Loucy (cell line): ENCODE data around the gene C9orf78.

ENCODE experiments used
- H2AFZ ChIP-seq: fragments of 200-600 bp; sonication (generic); 2 replicates; pipeline ENCODE4 v1.6.0; 2016; ENCODE audit warnings: antibody characterized with exemption, mild to moderate bottlenecking, low read length, moderate library complexity
- H3F3A ChIP-seq: fragments of 200-600 bp; 2 replicates; pipeline ENCODE4 v1.6.0; 2016; ENCODE audit warnings: antibody characterized with exemption, low read depth, mild to moderate bottlenecking
- H3K27me3 ChIP-seq: fragments of 200-600 bp; sonication (generic); 2 replicates; pipeline ENCODE4 v1.6.1; 2014; ENCODE audit warnings: low read length, mild to moderate bottlenecking; ENCODE audit not compliant: insufficient read depth, poor library complexity, severe bottlenecking
- H3K36me3 ChIP-seq: fragments of 200-600 bp; sonication (generic); 2 replicates; pipeline ENCODE4 v1.6.1; 2016; ENCODE audit warnings: low read length; ENCODE audit not compliant: insufficient read depth
- H3K4me1 ChIP-seq: fragments of 200-600 bp; sonication (generic); 2 replicates; pipeline ENCODE4 v1.5.1; 2014; ENCODE audit warnings: low read length, mild to moderate bottlenecking; ENCODE audit not compliant: insufficient read depth, poor library complexity, severe bottlenecking
- H3K4me2 ChIP-seq: fragments of 200-600 bp; sonication (generic); 2 replicates; pipeline ENCODE4 v1.6.0; 2014; ENCODE audit warnings: antibody characterized with exemption, low read length, low read depth, mild to moderate bottlenecking; ENCODE audit not compliant: poor library complexity, severe bottlenecking
- H3K4me3 ChIP-seq: fragments of 200-600 bp; sonication (generic); 2 replicates; pipeline ENCODE4 v1.5.1; 2014; ENCODE audit warnings: low read length, mild to moderate bottlenecking, mixed read lengths; ENCODE audit not compliant: poor library complexity, severe bottlenecking
- H3K79me2 ChIP-seq: fragments of 200-600 bp; sonication (generic); 2 replicates; pipeline ENCODE4 v1.6.1; 2014; ENCODE audit warnings: low read length; ENCODE audit not compliant: insufficient read depth
- H3K9ac ChIP-seq: fragments of 200-600 bp; sonication (generic); 2 replicates; pipeline ENCODE4 v1.6.0; 2014; ENCODE audit warnings: mild to moderate bottlenecking, low read depth, low read length, moderate library complexity; ENCODE audit not compliant: poor library complexity, severe bottlenecking
- H3K9me2 ChIP-seq: fragments of 200-600 bp; sonication (generic); replicated peaks from 2 replicates; pipeline ENCODE4 v1.6.1; 2016; ENCODE audit warnings: low read depth, low read length, mixed read lengths
- H3K9me3 ChIP-seq: fragments of 200-600 bp; sonication (generic); 2 replicates; pipeline ENCODE4 v1.6.1; 2014; ENCODE audit warnings: mild to moderate bottlenecking, antibody characterized with exemption, low read length, low read depth; ENCODE audit not compliant: insufficient read depth
- H4K20me1 ChIP-seq: fragments of 200-600 bp; sonication (generic); 2 replicates; pipeline ENCODE4 v1.6.0; 2014; ENCODE audit warnings: antibody characterized with exemption, low read length, mild to moderate bottlenecking; ENCODE audit not compliant: insufficient read depth, poor library complexity, severe bottlenecking
- EZH2phosphoT487 ChIP-seq: fragments of 200-600 bp; IDR thresholded peaks from 2 replicates; pipeline ENCODE4 v1.6.1; 2018; ENCODE audit warnings: antibody characterized with exemption, mild to moderate bottlenecking, moderate library complexity, borderline replicate concordance
- TF ChIP-seq, protein P1 (sequence below): fragments of 200-600 bp; sonication (generic); conservative IDR thresholded peaks from 2 replicates; pipeline ENCODE4 v1.5.1; 2014; ENCODE audit warnings: mild to moderate bottlenecking, antibody characterized with exemption, low read length

The C9orf78 gene

GRCh38 chr9:129838707-129839259 lies 3.7 kb upstream of the C9orf78 start:
- Histone ChIP-seq H3K4me2 (peak overlapping the region; percentile 79), H3K4me1 (peaks cover 33% of the 10 kb centered on the region), H3K9me2 (no peaks in the 10 kb centered on the region), H4K20me1 (peaks cover 6% of the 10 kb centered on the region), H3K9me3 (no peaks in the 10 kb centered on the region), H3F3A (no peaks in the 10 kb centered on the region), H2AFZ (no peak overlapping the region), H3K36me3 (no peaks in the 10 kb centered on the region), H3K9ac (peak overlapping the region; percentile 90), H3K27me3 (no peaks in the 10 kb centered on the region), H3K79me2 (peaks cover 63% of the 10 kb centered on the region), H3K4me3 (peak overlapping the region; percentile 39)
- TF ChIP-seq, protein P1, sequence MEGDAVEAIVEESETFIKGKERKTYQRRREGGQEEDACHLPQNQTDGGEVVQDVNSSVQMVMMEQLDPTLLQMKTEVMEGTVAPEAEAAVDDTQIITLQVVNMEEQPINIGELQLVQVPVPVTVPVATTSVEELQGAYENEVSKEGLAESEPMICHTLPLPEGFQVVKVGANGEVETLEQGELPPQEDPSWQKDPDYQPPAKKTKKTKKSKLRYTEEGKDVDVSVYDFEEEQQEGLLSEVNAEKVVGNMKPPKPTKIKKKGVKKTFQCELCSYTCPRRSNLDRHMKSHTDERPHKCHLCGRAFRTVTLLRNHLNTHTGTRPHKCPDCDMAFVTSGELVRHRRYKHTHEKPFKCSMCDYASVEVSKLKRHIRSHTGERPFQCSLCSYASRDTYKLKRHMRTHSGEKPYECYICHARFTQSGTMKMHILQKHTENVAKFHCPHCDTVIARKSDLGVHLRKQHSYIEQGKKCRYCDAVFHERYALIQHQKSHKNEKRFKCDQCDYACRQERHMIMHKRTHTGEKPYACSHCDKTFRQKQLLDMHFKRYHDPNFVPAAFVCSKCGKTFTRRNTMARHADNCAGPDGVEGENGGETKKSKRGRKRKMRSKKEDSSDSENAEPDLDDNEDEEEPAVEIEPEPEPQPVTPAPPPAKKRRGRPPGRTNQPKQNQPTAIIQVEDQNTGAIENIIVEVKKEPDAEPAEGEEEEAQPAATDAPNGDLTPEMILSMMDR = no peak
- no peak for TF ChIP-seq EZH2phosphoT487

DNA sequence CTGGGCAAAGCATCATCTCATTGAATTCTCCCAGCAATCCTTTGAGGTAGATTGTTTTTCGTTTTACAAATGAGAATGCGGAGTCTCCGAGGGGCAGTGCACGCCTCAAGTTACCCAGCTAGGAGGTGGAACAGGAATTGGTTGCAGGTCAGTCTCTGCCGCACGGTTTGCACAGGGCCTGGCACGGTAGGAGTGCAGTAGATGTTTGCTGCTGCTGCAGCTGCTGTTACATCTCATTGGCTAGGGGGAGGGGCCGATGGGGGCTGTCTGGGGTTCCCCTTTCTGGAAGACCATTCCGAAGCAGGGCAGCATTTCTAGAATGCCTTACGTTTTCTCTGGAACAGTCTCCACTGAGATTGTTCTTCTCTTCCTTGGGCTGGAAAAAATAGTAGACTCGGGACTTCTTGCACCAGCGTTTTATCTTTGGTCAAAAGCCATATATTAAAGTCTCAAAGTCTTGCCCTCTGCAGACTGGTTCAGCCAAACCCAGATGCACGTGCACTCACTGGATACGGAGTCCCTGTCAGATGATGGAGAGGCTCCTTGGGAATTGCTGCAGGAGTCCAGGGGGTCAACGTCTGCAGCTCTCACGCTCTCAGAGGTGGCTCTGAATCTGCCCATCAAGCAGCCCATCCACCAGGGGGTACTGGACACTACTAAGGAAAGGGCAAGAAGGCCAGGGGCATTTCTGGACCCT lies 1.4 kb upstream of the C9orf78 start:
- H3K27me3 ChIP-seq = no peaks in the 10 kb centered on the region
- H3K36me3 ChIP-seq = peaks cover 5% of the 10 kb centered on the region; the same call in 1 of the 2 replicates
- TF ChIP-seq, protein P1 = no peak; the same call in 1 of the 2 replicates
- TF ChIP-seq EZH2phosphoT487 = no peak
- H2AFZ ChIP-seq = no peak overlapping the region
- H3K4me3 ChIP-seq = peak overlapping the region; percentile 93
- peaks cover 33% of the 10 kb centered on the region for H3K4me1 ChIP-seq
- peaks cover 65% of the 10 kb centered on the region for H3K79me2 ChIP-seq
- peak overlapping the region; percentile 79 for H3K4me2 ChIP-seq
- no peaks in the 10 kb centered on the region for H3F3A ChIP-seq
- no peaks in the 10 kb centered on the region for H3K9me3 ChIP-seq
- H4K20me1 ChIP-seq = peaks cover 6% of the 10 kb centered on the region
- no peaks in the 10 kb centered on the region for H3K9me2 ChIP-seq
- peak overlapping the region; percentile 90 for H3K9ac ChIP-seq

GRCh38 chr9:129835860-129836223 lies 767 bp upstream of the C9orf78 start:
- Histone ChIP-seq H3K27me3 (no peaks in the 10 kb centered on the region), H3K36me3 (peaks cover 8% of the 10 kb centered on the region; the same call in 1 of the 2 replicates), H2AFZ (no peak overlapping the region), H3K79me2 (peaks cover 63% of the 10 kb centered on the region), H3K9me2 (no peaks in the 10 kb centered on the region), H4K20me1 (peaks cover 6% of the 10 kb centered on the region), H3K4me2 (peak overlapping the region; percentile 79), H3K9ac (peak overlapping the region; percentile 90), H3F3A (no peaks in the 10 kb centered on the region), H3K4me1 (peaks cover 33% of the 10 kb centered on the region), H3K4me3 (peak overlapping the region; percentile 93), H3K9me3 (no peaks in the 10 kb centered on the region)
- TF ChIP-seq, protein P1 = no peak
- no peak for TF ChIP-seq EZH2phosphoT487
